Activated naive CD4-positive, alpha-beta T cell (primary cell): Measurements from ENCODE around the gene CEP43.

ENCODE experiments used
- DNase-seq, 4 experiments: peaks; one replicate each; lab custom pipeline; 2025; lab: John Stamatoyannopoulos, UW

CEP43 gene

GRCh38 chr6:167013067-167013466 is 13.9 kb downstream of the CEP43 start:
- DNase-seq = no peak

DNA sequence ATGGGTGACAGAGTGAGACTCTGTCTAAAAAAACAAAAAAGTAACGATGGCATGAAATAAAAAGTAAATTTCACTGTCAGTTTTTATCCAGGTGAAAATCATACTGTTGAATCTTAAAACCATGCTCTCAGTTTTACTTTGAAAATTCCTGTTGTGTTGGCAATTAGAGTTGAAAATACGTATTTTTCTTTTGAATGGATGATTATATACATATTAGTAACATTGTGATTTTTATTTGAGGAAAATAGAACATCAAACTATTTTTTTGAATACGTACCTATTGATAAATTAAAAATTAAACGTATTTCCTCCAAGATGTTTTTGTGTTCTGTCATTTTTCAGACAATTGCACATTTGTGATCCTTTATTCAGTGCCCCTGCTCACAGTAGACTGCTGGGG is 14.7 kb downstream of the CEP43 start:
- no peak for DNase-seq

GRCh38 chr6:167015302-167015701 is 16.1 kb downstream of the CEP43 start:
- no peak for DNase-seq

DNA sequence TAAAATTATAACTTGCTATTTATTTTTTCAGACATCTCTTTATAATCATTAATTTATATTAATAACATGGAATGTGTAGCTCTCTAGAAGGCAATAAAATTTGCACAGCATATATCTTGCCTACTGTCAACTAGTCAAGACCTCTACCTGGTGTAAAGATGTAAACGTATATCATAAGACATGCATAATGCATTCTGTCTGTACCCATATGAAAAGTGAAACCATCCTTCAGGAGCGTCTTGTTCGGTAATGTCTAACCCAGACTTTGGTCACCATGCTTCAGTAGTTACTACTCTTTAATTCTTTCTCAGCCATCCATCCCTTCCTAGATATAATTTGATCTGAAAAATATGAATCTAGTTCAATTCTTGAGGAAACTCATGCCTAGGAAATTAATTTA is 21.0 kb downstream of the CEP43 start:
- DNase-seq = no peak

DNA sequence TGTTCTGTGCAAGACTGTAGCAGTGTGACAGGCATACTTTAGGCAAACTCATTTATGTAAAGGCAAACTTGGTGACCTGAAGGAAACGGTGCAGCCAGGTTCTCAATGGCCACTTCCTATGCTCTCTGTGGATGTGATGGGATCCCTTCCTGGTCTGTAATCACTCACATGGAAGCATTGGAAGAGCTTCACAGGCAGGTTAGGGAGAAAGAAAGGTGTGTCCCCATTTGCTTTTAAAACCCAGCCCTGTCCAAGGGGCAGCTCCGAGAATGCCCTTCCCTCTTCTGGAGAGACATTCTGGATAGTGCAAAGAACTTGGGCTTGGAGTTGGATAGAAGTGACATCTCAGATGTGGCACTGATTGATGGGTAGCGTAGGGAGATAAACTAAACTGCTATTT is 28.1 kb downstream of the CEP43 start:
- DNase-seq = no peak

DNA sequence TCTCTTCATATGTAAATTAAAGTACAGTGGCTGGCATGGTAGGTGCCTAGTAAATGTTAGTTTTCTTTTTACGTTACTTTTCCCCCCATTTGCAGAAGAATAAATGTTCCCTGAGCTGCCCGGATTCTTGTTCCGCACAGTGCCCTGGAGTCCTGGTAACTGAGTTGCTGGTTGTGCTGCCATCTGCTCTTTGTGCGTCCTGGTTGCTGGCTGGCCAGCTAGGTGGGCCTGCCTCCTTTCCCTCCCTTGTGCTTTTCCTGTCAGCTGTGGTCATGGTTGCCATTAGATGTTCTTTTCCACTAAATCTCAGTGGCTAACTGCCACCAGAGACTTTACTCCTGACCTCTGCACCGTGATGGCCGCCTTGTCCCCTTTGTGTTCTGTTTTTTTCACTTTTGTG is 28.6 kb downstream of the CEP43 start:
- no peak for DNase-seq

DNA sequence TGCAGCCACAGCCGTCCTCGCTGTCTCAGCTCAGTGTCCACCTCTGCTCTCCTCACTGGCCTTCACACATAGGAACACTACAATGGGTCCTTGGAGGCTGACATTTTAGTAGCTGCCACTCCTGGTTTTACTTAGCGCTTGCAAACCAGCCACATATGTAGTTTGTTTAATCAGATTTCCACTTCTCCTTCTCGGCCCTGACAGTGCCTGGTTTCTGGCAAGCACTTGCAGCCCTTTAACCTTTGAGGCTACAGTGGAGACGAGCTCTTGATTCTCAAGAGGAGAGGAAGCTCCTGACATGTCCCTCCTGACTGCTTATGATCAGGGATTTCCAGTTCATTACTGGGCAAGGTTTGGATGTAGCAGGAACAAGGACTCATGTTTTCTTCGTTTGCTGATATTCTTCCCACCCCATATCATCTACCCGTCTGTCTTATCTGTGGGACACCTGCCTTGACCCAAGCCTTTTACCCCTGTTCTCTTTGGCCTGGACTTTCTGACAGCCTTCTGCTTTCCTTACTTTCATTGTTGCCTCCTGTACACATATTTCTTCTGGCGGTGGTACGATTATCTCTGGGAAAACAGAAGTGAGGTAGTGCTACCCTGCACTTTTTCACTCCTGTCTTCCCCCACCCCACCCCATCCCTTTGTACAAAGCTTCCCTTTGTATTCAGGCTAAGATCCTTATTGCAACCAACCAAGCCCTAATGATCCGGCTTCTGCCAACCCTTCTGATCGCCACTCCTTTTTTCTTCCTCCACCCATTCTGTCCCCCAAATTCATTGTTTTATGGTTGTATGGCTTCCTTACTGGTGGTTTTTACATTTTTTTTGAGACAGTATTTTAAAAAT is 31.2 kb downstream of the CEP43 start:
- DNase-seq = no peak

DNA sequence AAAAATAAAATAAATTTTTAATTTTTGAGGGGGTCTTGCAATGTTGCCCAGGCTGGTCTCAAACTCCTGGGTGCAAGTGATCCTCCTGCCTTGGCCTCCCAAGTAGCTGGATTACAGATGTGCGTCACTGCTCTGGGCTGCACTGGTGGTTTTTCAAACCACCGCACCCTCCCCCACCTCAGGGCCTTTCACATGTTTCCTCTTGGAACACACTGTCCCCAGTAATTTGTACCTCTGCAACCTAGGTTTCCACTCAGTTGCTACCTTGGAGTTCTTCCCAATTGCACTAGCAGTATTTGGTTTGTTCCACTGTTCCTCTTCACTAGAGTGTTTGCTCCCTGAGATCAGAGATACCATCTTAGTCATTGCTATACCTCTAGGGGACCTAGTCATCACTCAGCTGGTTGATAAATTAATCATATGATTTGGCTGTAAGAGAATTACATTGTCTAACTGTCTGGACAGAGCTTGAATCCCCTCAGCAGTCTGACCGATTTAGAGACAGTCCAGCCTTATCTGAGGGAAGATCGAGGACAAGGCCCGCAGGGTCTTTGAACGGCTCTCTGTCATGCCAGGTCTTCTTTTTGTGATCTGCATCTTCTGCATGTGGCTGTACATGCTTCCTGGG is 32.0 kb downstream of the CEP43 start:
- DNase-seq = no peak

DNA sequence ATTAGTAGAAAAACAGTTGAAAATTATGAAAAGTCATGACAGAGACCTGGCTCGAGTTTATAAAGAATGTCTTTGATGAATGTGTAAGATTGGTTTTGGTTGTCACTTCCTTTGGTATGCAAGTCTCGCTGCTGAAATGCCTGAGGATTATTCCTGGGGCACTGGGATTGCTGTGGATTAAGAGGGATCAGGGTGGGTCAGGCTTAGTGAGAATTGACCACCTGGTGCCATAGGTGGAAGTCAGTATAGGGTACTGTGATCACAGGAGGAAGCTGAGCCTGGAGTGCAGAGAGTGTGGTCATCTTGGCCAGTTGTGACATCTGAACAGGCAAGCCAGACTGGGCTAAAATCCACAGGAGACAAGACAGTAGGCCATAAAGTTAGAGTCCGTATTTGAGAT is 34.9 kb downstream of the CEP43 start:
- no peak for DNase-seq

DNA sequence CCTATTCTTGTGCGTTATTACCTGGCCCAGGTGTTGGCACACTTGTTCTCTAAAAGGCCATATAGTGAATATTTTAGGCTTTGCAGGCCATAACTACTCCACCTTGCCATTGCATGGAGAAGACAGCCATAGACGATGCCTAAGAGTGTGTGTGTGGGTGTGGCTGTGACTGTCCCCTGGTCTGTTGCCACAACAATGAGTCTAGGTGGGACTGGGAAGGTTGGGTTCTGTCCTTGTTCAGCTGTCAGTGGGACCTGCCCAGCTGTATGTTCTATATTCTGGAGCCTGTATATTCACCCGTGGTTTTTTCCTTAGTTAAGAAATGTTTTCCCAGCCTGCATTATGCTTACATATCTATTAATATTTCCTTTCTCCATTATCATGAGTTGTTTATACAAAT is 38.6 kb downstream of the CEP43 start:
- no peak for DNase-seq

- DNase-seq = no peak
Observed at GRCh38 chr6:167044696-167045095, 45.5 kb downstream of the CEP43 start.

- no peak for DNase-seq
Observed at GRCh38 chr6:167045828-167046580, 46.8 kb downstream of the CEP43 start.

DNA sequence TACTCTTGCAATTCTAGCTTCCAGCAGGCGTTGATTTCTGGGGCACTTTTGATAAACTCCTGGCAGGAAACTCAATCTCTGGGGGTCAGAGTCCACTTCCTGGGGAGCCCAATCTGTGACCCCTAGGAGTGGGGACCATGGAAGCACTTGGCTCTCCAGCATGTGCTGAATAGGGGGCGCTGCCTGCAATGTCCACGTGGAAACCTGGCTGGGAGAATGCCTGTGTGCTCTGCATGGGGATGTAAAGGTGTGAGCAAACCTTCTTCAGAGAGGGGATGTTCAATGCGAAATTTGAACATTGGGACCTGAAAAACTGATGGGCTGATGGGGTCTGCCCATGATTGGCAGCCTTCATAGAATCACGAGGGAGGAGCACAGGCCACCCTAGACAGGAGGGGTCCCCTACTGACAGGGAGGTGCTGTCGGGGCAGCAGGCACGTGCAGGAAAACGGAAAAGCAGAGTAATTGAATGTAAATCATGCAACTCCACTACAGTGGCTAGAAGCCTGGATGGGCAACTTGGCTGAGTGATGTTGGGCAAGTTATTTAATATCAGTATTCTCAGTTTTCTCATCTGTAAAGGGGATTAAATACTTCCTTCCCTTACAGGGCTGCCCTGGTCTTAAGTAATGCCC is 47.8 kb downstream of the CEP43 start:
- no peak for DNase-seq

GRCh38 chr6:167047554-167047953 is 48.4 kb downstream of the CEP43 start:
- DNase-seq = peak in 2 of 4 experiments; percentile 7 to 10
